Suppressor macrophage treated with lipopolysaccharide for 1 hour (primary cell): Measurements from ENCODE around the gene KIF17.

Source experiments
- DNase-seq, 3 donors: peaks; one replicate each; pipeline ENCODE4 v3.0.0-alpha.2; 2020 to 2022

KIF17 gene

GRCh38 chr1:20618550-20618949 lies 99.3 kb downstream of the KIF17 start:
- no peak for DNase-seq

- no peak for DNase-seq
These were observed 100.8 kb downstream of the KIF17 start for GRCh38 chr1:20616847-20617487.

- DNase-seq: no peak
These were observed 101.6 kb downstream of the KIF17 start for GRCh38 chr1:20615946-20616846.

GRCh38 chr1:20614131-20614579 lies 103.7 kb downstream of the KIF17 start:
- no peak for DNase-seq
